Uterus (tissue), 2 donors: Measurements from ENCODE around the gene TRIM54.

Source experiments
- CTCF ChIP-seq, 4 experiments: fragments of 200-600 bp in 2 of 4; fragments of 450-650 bp in 2 of 4; sonication (generic) in 2 of 4; IDR thresholded peaks; one replicate each; pipeline ENCODE4 v1.5.1; 2016 to 2019; ENCODE audit warnings: antibody characterized with exemption in 4 of 4, mild to moderate bottlenecking in 2 of 4, moderate library complexity in 1 of 4
- POLR2A ChIP-seq, 2 donors: fragments of 450-650 bp; IDR thresholded peaks; one replicate each; pipeline ENCODE4 v1.6.1; 2016; ENCODE audit warnings: antibody characterized with exemption in 2 of 2, mild to moderate bottlenecking in 1 of 2, moderate library complexity in 1 of 2

DNA sequence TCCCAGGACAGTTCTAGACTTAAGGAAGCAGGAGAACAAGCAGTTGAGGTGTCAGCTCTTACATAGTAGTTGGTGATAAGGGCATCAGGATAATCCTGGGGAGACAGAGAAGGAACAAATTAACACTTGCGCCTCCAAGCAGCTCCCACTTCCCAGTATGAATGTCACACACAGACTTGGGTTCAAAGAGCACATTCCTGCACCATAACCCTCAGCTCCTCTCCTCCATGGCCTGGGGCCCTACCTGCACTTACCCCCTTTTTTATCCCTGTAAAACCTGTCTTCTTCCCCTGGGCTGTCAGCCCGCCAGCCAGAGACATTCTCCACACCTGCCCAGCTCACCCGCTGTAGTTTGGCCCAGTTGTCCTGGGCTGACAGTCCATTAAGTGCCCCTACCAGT, 29.9 kb downstream of the TRIM54 start:
- TF ChIP-seq CTCF (IDR thresholded peaks at IDR 0.05), result no peak
- TF ChIP-seq POLR2A (IDR thresholded peaks at IDR 0.05), result no peak
